ENCODE measurements around the gene SMU1.

DNA sequence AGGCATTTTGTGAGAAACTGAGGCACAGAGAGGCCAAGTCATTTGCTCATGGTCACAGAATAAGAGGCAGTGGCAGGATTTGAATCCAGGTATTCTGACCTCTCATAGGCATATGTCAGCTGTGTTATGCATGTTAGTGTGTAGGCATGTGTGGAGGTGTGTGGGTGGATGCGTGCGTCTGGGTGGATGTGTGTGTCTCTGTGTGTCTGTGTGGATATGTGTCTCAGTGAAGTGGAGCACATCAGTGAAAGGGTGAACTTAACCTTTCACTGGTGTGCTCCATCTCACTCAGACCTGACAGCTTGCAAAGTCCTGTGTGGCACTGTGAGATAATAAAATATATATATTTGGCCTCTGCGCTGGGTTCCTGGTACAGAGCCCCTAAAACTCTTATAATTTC is 32.0 kb upstream of the SMU1 start:
- TF ChIP-seq, protein P1, sequence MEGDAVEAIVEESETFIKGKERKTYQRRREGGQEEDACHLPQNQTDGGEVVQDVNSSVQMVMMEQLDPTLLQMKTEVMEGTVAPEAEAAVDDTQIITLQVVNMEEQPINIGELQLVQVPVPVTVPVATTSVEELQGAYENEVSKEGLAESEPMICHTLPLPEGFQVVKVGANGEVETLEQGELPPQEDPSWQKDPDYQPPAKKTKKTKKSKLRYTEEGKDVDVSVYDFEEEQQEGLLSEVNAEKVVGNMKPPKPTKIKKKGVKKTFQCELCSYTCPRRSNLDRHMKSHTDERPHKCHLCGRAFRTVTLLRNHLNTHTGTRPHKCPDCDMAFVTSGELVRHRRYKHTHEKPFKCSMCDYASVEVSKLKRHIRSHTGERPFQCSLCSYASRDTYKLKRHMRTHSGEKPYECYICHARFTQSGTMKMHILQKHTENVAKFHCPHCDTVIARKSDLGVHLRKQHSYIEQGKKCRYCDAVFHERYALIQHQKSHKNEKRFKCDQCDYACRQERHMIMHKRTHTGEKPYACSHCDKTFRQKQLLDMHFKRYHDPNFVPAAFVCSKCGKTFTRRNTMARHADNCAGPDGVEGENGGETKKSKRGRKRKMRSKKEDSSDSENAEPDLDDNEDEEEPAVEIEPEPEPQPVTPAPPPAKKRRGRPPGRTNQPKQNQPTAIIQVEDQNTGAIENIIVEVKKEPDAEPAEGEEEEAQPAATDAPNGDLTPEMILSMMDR (IDR thresholded peaks at IDR 0.05): no peak
- no peak for TF ChIP-seq ZFX (IDR thresholded peaks at IDR 0.05; ENCODE audit: borderline replicate concordance)

Data from 22Rv1 (cell line).